Neural crest cell (in vitro differentiated cells): ENCODE measurements around the gene FBLN2. TPM values are rescaled to one million over a fixed set of nuclear protein-coding genes. Genes with fewer than 3 reads are reported as not detected.

Source experiments
- DNase-seq: peaks from one replicate; pipeline ENCODE4 v3.0.0; 2021; ENCODE audit warnings: low read depth, mixed read lengths, low spot score
- H3K27ac Mint-ChIP-seq: one replicate; pipeline ENCODE4 v1.8.0; 2021; ENCODE audit warnings: mild to moderate bottlenecking, mixed read lengths; ENCODE audit not compliant: unreplicated experiment
- H3K27me3 Mint-ChIP-seq: 2 replicates; pipeline ENCODE4 v1.8.0; 2021; ENCODE audit warnings: low read depth, mild to moderate bottlenecking, mixed read lengths
- H3K36me3 Mint-ChIP-seq: 2 replicates; pipeline ENCODE4 v1.8.0; 2021; ENCODE audit warnings: low read depth, mild to moderate bottlenecking, mixed read lengths
- H3K4me1 Mint-ChIP-seq: 2 replicates; pipeline ENCODE4 v1.8.0; 2021; ENCODE audit warnings: mixed read lengths
- H3K4me3 Mint-ChIP-seq: one replicate; pipeline ENCODE4 v1.8.0; 2021; ENCODE audit warnings: mild to moderate bottlenecking, mixed read lengths
- H3K9me3 Mint-ChIP-seq: 2 replicates; pipeline ENCODE4 v1.8.0; 2021; ENCODE audit warnings: mixed read lengths
- CTCF ChIP-seq: fragments of 200-600 bp; sonication (generic); conservative IDR thresholded peaks from 2 replicates; pipeline ENCODE4 v1.5.0; 2021; ENCODE audit warnings: antibody characterized with exemption, mild to moderate bottlenecking
- total RNA-seq: library from RNA; stranded (reverse); gene quantifications from 2 replicates; pipeline ENCODE4 v1.2.1, GENCODE V29; 2021

FBLN2 gene
- total RNA-seq, 1 donor from 2014 or later: 6.3 TPM

- Mint-ChIP-seq H3K27ac (peak overlapping the region; percentile 39), H3K27me3 (no peaks in the 10 kb centered on the region), H3K4me3 (no peak overlapping the region), H3K36me3 (no peaks in the 10 kb centered on the region), H3K9me3 (no peaks in the 10 kb centered on the region), H3K4me1 (no peaks in the 10 kb centered on the region)
- no peak for TF ChIP-seq CTCF
- no peak for DNase-seq
These were observed 19.6 kb downstream of the FBLN2 start for GRCh38 chr3:13568515-13569028.

- no peaks in the 10 kb centered on the region for H3K9me3 Mint-ChIP-seq
- no peak for TF ChIP-seq CTCF
- no peak for DNase-seq
- H3K36me3 Mint-ChIP-seq: no peaks in the 10 kb centered on the region
- peaks cover 4% of the 10 kb centered on the region for H3K4me1 Mint-ChIP-seq
- H3K4me3 Mint-ChIP-seq: no peak overlapping the region
- no peak overlapping the region for H3K27ac Mint-ChIP-seq
- no peaks in the 10 kb centered on the region for H3K27me3 Mint-ChIP-seq
These were observed 20.3 kb downstream of the FBLN2 start for GRCh38 chr3:13569201-13569600.

- no peak for DNase-seq
- H3K36me3 Mint-ChIP-seq: no peaks in the 10 kb centered on the region
- no peak overlapping the region for H3K27ac Mint-ChIP-seq
- TF ChIP-seq CTCF: no peak
- no peak overlapping the region for H3K4me3 Mint-ChIP-seq
- H3K27me3 Mint-ChIP-seq: no peaks in the 10 kb centered on the region
- H3K9me3 Mint-ChIP-seq: no peaks in the 10 kb centered on the region
- H3K4me1 Mint-ChIP-seq: peaks cover 10% of the 10 kb centered on the region
These were observed 20.9 kb downstream of the FBLN2 start for GRCh38 chr3:13569641-13570390.

- H3K4me3 Mint-ChIP-seq: no peak overlapping the region
- H3K9me3 Mint-ChIP-seq: no peaks in the 10 kb centered on the region
- TF ChIP-seq CTCF: no peak
- H3K27ac Mint-ChIP-seq: no peak overlapping the region
- peaks cover 17% of the 10 kb centered on the region for H3K4me1 Mint-ChIP-seq
- no peak for DNase-seq
- H3K36me3 Mint-ChIP-seq: no peaks in the 10 kb centered on the region
- no peaks in the 10 kb centered on the region for H3K27me3 Mint-ChIP-seq
These were observed 21.7 kb downstream of the FBLN2 start for GRCh38 chr3:13570391-13571194.

GRCh38 chr3:13571264-13571663 is 22.3 kb downstream of the FBLN2 start:
- H3K4me1 Mint-ChIP-seq: peaks cover 19% of the 10 kb centered on the region
- no peak for DNase-seq

More at GRCh38 chr3:13571264-13571663, 22.3 kb downstream of the FBLN2 start:
- Mint-ChIP-seq H3K4me3 (no peak overlapping the region), H3K9me3 (no peaks in the 10 kb centered on the region), H3K27ac (no peak overlapping the region), H3K36me3 (no peaks in the 10 kb centered on the region), H3K27me3 (no peaks in the 10 kb centered on the region)
- no peak for TF ChIP-seq CTCF
